Dedifferentiated amniotic fluid mesenchymal stem cell (primary cell): ENCODE results near the gene MRPS18A.
"Not testable (repeated sequence)": the region's sequence is repeated elsewhere in the genome, so short reads cannot be mapped to it uniquely, and the experiment has no call there.

Source experiments
- DNase-seq: peaks from one replicate; pipeline ENCODE4 v3.0.0-alpha.2; 2016; ENCODE audit errors: extremely low spot score

The MRPS18A gene

DNA sequence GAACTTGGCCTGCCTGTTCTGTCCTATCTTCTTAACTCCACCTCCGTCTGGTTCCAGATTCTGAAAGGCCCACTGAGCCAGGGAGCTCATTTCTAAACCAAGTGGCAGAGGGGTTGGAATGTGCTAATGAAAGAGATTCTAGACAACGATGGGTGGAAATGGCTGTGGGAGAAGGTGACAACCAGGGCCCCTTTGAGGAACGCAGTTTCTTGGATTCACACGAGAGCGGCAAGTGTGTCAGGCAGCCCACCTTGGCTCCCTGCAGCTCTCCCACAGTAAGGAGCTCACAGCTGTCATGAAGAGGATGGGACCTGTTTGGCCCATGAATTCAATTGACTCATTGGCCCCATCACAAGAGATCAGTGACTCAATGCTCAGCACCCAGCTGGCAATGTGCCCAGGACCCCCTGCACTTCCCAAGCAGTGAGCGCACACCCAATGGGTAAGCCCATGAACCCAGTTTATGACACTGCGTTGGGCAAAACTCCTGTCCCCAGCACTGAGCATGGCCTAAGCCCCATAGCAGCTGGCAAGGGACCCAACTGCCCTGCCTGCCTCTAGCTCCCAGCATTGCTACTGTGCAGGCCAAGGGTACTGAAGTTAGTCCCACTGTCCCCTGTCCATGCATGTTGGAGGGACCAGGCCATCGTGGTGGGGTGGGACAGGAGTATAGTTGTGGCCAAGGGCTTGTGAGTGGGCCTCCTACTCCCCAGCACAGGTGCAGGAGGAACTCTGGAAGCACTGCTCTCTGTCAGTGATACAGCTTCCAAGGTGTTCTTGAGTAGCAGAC lies 16.4 kb downstream of the MRPS18A start:
- no peak for DNase-seq

DNA sequence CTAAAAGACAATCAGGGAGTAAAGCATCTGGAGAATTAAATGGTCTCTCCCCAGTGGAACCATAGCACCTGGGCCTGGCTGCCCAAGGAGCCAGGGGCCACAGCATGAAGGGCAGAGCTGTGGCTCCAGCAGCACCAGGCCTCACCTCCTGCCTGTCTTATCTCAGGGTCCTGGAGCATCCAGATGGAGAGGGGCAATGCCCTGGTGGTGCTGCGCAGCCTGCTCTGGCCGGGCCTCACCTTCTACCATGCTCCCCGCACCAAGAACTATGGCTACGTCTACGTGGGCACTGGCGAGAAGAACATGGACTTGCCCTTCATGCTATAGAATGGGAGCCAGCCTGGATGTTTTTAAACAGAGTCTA lies 17.0 kb downstream of the MRPS18A start:
- DNase-seq: no peak

DNA sequence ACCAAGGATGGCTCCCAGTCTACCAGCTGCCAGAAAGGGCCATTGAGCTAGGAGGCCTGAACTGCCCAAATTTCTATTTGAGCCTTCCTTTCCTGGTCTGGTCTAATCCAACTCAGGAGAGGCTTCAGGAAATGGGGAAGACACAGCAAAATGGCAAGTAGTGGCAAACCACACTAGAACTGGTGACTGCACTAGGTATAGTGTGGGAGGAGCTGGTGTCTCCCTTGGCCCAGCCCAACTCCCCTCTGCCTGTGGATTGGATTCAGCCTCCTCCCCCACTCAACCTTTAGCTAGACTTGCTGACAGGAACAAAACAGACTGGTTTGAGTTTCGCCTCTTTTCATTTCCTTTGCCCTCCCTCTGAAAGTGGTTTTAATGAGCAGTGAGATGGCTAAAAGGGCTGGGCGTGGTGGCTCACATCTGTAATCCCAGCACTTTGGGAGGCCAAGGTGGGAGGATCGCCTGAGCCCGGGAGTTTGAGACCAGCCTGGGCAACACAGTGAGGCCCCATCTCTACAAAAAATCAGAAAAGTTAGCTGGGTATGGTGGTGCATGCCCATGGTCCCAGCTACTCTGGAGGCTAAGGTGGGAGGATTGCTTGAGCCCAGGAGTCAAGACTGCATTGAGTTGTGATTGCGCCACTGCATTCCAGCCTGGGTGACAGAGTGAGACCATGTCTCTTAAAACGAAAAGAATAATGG lies 17.5 kb downstream of the MRPS18A start:
- no peak for DNase-seq

DNA sequence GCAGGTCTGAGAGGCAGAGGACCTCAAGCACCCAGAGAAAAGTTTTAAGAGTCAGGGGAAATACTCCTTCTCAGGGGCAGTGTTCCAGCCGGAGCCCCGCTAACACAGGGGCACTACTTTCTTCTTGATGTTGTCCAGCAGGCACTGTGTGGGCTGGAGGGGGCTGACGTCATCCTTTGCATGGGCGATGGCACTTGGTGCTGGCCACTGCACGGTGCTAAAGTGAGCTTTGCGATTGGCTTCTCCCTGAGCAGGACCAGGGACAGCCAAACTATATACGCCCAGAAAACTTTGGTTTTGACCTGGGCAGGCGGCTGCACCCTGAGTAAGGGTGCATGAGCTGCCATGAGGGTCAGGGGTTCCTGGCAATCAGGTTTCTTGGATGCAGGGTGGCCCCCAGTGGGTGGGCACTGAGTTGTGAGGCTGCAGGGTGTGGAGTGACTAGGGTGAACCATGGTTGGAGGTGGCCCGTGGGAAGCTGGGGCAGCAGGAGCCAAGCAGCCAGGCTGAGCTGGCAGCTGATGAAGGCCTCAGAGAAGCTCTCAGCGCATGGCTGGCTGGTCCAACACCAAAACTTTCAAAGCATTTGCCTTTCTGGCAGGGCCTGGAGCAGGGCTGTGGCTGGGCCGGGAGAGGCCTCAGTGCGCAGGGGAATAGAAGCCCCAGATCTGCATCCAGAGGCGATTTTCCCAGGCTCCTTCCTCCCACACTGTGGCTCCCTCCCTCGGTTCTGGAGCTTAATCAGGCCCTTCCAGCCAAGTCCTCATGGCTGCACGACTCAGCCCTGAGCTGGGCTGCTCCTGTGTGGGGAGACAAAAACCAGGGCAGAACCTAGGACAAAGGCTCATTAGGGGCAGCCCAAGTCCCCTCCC lies 18.3 kb downstream of the MRPS18A start:
- no peak for DNase-seq

DNA sequence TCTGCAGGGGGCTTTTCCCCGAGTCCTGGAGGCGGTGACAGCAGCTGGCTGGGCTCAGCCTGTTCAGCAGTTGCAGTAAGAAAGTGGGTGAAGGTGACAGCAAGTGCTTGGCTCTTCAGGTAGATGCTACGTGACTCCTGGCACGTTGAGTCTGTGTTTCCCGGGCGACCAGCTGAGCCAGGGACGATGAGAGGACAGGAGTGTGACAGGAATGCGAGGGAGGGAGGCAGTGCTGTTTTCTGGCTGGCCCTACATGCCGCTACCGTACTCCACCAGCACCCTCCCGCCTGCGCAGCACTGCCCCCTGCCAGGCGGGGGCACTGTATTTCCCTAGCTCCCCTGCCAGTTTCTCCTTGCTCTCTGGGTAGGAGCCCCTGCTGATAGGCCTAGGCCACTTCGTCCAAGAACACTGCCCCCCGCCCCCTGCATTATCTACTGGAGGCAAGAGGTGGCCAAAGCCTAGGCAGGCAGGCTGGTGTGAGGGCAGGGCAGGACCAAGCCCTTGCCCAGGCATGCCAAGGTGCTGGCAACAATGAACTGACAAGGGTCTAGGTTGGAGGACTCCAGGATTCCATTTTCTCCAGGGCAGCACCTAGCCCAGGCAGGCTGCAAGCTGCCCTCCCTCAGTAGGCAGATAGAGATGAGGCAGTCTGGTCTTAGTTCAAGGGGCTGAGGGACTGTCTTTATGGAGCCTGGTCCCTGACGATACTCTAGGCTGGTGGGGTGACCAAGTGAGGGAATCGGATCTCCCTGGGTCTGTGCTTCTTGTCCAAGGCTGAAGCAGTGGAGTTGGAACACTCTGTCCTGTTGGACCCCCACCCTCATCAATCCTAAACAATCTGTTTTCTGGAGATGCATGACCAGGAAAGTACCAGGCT lies 19.2 kb downstream of the MRPS18A start:
- DNase-seq: peak; percentile 38

DNA sequence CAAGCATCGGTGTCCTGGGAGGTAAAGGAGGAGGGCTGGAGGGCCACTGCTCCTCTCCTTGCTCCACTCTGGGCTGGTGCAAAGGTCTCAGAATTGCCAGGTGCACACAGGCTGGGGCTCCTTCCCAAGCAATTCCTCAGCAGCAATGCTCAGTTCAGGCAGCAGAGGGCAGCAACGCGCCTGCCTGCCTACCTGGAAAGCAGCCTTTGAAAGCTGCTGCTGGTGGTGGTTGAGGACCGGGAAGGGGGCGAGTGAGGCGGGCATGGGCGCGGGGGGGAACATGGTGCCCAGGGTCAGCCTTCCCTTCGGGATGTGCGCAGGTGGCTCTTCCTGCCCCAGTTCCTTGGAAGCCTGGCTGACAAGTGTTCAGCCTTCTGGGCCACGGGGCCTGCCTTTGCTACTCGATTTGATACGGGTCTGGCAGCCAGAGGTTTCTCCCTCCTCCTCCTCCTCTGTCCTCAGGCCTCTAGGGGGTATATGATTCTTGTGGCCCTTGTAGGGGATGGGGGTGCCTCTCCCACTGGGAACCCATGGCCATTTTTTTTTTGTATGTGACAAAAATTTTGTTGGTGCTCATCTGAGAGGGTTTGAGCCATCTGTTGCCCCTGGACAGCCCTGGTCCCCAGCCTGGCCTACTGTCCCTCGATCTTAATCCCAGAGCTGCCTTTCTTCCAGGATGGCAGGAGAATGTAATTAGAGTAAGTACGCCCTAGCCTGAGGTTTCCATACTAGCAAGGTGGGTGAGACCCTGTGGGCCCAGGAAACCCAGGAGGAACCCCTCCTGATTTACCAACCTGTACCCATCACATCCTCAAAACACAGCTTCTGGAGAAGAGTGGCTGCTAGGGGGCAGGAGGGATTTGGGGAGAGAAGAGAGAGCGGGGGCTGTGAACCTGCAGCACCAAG lies 20.1 kb downstream of the MRPS18A start:
- DNase-seq: peak; percentile 63

DNA sequence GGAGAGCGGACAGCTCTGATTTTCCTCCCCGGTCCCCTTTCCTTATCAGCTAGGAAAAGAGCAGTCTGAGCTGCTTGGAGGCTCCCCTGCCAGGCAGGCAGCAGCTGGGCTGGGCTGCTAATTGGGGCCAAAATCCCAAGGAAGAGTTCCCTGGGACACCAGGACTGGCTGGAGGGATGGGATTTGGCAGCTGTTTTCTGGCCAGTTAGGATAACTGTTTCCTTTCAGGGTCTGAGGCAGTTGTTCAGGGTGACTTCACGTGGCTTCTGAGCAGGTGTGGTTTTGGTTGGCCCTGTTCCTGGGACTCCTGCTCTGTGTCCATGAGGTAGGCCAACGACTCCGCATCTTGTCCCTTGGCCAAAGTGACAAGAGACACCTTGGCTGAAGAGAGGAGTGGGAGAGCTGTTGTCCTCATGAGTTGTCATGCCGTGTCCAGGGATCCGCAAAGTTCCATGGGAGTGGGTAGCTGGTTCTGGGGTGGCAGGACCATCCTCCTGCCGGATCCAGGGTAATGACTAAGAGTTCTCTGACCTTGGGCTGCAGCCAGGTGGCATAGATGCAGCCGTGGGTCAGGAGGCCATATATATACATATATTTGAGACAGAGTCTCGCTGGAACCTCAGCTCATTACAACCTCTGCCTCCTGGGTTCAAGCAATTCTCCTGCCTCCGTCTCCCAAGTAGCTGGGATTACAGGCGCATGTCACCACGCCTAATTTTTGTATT lies 21.2 kb downstream of the MRPS18A start:
- no peak for DNase-seq

DNA sequence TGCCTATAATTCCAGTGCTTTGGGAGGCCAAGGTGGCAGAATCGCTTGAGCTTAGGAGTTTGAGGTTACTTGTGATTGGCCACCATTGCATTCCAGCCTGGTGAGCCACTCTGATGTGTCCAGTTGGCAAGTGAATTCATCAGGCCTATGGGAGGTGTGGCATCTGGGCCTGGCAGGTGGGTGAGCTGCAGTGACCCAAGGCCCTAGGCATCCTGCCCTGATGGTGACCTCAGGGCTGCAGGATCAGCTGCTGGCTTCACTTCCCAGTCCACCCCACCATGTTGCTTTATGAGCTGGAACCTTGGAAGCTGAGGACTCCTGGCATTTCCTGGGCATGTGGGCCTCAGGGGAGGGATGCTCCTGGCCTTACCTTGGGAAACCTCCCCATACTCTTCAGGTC lies 22.2 kb downstream of the MRPS18A start:
- DNase-seq: no peak

DNA sequence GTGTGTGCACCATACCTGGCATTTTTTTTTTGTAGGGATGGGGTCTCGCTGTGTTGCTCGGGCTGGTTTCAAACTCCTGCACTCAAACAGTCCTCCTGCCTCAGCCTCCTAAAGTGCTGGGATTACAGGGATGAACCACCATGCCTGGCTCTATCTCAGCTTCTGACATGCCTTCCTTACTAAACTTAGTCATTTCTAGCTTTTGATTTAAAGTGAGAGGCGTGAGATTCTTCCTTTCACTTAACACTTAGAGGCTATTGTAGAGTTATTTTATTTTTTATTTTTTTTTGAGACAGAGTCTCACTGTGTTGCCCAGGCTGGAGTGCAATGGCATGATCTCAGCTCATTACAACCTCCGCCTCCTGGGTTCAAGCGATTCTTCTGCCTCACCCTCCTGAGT lies 24.6 kb downstream of the MRPS18A start:
- not testable (repeated sequence) for DNase-seq

DNA sequence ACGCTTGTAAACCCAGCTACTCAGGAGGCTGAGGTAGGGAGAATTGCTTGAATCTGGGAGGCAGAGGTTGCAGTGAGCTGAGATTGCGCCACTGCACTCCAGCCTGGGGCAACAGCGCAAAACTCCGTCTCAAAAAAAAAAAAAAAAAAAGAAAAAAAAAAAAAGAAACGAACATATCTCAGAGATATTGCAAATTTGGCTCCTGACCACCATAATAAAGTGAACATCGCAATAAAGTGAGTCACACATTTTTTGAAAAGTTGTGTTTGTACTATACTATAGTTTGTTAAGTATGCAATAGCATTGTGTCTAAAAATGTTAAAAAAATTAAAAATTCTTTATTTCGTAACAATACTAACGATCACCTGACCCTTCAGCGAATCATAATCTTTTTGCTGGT lies 29.4 kb downstream of the MRPS18A start:
- DNase-seq: no peak

DNA sequence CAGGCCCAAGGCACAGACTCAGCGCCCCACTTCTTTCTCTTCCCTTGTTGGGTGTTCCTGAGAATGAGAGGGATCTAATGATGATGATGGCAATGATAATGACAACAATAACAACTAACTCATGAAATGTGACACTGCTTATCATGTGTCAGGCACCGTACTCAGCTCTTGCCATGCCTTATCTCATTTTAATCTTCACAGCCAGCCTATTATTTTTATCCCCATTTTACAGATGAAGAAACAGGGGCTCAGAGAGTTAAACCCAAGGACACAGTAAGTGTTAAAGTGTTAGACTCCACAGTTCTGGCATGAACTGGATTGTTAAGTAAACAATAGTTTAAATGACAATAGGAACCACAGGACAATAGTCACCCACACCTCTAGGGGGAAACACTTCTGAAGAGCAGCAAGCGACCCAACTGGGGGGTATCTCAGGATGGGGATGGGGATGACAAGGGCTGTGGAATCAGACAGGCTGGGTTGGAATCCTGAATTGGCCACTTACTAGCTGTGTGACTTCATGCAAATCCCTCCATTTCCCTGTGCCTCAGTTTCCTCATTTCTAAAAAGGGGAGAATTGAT lies 30.3 kb downstream of the MRPS18A start:
- DNase-seq: no peak

DNA sequence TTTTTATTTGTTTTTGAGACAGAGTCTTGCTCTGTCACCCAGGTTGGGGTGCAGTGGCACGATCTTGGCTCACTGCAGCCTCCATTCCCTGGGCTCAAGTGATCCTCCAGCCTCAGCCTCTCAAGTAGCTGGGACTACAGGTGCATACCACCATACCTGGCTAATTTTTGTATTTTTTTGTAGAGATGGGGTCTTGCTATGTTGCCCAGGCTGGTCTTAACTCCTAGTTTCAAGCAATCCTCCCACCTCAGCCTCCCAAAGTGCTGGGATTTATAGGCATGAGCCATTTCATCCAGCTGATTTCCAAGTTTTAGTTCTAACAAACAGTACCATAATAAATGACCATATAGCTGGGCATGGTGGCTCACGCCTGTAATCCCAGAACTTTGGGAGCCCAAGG lies 34.8 kb downstream of the MRPS18A start:
- not testable (repeated sequence) for DNase-seq

DNA sequence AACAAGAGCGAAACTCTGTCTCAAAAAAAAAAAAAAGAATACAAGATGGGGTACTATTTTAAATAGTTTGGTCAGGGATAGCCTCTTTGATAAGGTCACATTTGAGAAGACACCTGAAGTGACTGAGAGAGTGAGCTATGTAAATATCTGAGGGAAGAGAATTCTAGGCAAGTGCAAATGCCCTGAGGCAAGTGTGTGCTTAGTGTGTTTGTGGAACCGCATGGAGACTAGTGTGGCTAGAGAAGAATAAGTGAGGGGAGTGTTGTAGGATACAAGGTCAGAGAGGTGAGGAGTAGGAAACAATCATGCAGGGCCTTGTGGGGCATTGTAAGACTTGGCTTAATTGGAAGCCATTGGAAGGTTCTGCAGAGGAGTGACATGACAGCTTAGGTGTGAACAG lies 39.3 kb downstream of the MRPS18A start:
- DNase-seq: no peak

DNA sequence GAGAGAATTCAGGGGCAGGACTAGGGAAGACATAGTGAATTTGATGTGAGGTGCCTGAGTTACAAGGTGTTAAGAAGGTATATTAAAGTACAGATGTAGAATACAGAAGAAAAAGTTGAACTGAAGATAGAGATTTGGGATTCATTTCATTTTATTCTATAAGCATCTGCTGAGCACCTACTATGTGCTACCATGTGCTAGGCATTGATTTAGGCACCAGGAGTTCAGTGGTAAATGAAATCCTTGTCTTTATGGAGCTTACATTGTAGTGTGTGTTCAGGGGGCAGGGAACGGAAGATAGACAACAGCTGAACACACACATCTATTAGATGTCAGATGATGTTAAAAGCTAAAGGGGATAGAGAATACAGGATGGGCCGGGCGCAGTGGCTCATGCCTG lies 40.0 kb downstream of the MRPS18A start:
- no peak for DNase-seq

DNA sequence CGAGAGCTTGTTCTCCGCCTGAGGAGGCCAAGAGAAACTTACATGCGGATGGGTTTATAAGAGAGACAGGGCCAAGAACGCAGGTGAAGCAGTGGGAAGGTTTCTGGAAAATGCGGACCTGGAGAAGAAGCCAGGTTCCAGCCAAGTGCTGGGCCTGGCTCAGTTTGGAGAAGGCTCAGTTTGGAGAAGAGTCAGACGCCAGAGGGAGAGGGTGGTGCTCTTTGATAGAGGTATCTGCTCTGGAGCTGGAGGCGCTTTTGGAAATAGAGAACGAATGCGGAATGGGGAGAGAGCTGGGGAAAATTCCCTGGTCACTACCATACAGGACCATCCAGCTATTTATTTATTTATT lies 42.0 kb downstream of the MRPS18A start:
- DNase-seq: no peak

DNA sequence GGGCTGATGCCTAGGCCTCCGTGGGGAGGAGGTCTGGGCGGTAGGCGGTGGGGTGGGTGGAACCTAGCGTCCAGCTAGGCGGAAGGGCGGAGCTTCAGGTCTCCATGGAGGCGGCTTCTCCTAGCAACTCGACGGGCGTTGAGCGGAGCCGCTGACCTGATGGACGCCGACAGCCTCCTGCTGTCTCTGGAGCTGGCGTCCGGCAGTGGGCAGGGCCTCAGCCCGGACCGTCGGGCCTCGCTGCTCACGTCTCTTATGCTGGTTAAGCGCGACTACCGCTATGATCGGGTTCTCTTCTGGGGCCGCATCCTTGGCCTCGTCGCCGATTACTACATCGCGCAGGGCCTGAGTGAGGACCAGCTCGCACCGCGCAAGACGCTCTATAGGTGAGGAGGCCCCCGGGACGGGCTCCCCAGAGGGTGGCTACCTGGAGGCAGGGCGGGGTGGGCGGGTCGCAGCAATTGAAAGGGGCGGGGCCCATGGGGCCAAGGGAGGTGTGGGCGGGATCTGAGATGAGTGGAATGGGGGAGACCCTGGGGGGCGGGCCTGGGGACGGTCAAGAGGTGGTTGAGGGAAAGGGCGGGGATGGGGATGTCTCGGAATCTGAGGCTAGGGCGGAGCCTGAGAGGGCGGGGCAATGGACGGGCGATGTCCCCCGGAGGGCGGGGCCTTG lies 42.5 kb downstream of the MRPS18A start, which contains the start of gene RSPH9:
TSS of gene RSPH9 (plus strand) at position 97 of the 673 bp plus-strand sequence. CDS start at position 160, 63 bp downstream.
- no peak for DNase-seq

DNA sequence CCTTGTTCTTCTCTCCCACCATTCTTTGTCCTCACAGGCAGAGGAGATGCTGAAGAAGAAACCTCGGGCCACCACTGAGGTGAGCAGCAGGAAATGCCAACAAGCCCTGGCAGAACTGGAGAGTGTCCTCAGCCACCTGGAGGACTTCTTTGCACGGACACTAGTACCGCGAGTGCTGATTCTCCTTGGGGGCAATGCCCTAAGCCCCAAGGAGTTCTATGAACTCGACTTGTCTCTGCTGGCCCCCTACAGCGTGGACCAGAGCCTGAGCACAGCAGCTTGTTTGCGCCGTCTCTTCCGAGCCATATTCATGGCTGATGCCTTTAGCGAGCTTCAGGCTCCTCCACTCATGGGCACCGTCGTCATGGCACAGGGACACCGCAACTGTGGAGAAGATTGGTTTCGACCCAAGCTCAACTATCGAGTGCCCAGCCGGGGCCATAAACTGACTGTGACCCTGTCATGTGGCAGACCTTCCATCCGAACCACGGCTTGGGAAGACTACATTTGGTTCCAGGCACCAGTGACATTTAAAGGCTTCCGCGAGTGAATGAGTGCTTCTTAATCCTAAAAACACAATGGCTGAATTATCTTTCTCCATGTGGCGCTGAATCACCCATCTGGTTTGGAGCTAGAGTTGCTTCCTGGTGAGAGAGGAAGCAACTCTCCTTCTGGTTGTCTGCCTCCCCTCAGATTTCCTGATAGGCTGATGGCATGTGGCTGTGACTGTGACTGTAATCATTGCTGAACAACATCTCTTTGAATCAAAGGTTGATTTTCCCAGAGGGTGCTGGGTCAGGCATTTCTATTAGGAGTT lies 47.4 kb downstream of the MRPS18A start:
- DNase-seq: no peak

DNA sequence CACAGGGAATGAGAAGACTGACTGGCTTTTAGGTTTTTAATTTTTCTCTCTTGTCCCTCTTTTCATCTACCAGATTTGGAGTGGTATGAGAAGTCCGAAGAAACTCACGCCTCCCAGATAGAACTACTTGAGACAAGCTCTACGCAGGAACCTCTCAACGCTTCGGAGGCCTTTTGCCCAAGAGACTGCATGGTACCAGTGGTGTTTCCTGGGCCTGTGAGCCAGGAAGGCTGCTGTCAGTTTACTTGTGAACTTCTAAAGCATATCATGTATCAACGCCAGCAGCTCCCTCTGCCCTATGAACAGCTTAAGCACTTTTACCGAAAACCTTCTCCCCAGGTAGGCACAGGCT lies 51.3 kb downstream of the MRPS18A start:
- DNase-seq: no peak
